MG63 (cell line): Measurements from ENCODE around the gene CPNE2. TPM values are rescaled to one million over a fixed set of nuclear protein-coding genes. Genes with fewer than 3 reads are reported as not detected.
"Not testable (repeated sequence)": the region's sequence is repeated elsewhere in the genome, so short reads cannot be mapped to it uniquely, and the experiment has no call there.

Experiments
- DNase-seq: peaks from one replicate; pipeline ENCODE4 v3.0.0-alpha.2; 2020
- H3K27me3 ChIP-seq: fragments of 250-450 bp; sonication (Bioruptor Pico); 2 replicates; pipeline ENCODE4 v1.5.1; 2020; ENCODE audit warnings: mild to moderate bottlenecking, moderate library complexity
- H3K36me3 ChIP-seq: fragments of 250-450 bp; sonication (Bioruptor Pico); 2 replicates; pipeline ENCODE4 v1.5.1; 2020; ENCODE audit warnings: mild to moderate bottlenecking, moderate library complexity
- H3K4me3 ChIP-seq: fragments of 250-450 bp; sonication (Bioruptor Pico); 2 replicates; pipeline ENCODE4 v1.5.1; 2020; ENCODE audit warnings: mild to moderate bottlenecking, moderate library complexity
- H3K9me3 ChIP-seq: fragments of 250-450 bp; sonication (Bioruptor Pico); 2 replicates; pipeline ENCODE4 v1.5.1; 2020; ENCODE audit warnings: mild to moderate bottlenecking, moderate library complexity
- total RNA-seq: library from RNA; depleted of rRNA; stranded (reverse); fragments of >200 nt; shearing (Covaris generic); gene quantifications from 2 replicates; pipeline ENCODE4 v1.2.3, GENCODE V29; 2014; ENCODE audit warnings: low replicate concordance; rRNA removed

Gene CPNE2
- total RNA-seq, 1 experiment from 2014 or later: 45.8 TPM

GRCh38 chr16:57186872-57187854 is 94.8 kb downstream of the CPNE2 start:
- H3K4me3 ChIP-seq: peak overlapping the region; percentile 97
- DNase-seq: peak; percentile 52
- peaks cover 11% of the 10 kb centered on the region for H3K36me3 ChIP-seq
- H3K27me3 ChIP-seq: no peaks in the 10 kb centered on the region
- peaks cover 15% of the 10 kb centered on the region for H3K9me3 ChIP-seq

- Histone ChIP-seq H3K36me3 (peaks cover 10% of the 10 kb centered on the region), H3K9me3 (peaks cover 15% of the 10 kb centered on the region), H3K4me3 (peak overlapping the region; percentile 97)
- H3K27me3 ChIP-seq, DNase-seq: not testable (repeated sequence)
Measured at GRCh38 chr16:57187902-57188710, 95.7 kb downstream of the CPNE2 start.

- peaks cover 13% of the 10 kb centered on the region for H3K9me3 ChIP-seq
- DNase-seq: no peak
- H3K36me3 ChIP-seq: peaks cover 11% of the 10 kb centered on the region
- H3K27me3 ChIP-seq: no peaks in the 10 kb centered on the region
- H3K4me3 ChIP-seq: peak overlapping the region; percentile 97
Measured at GRCh38 chr16:57188711-57189002, 96.3 kb downstream of the CPNE2 start.

DNA sequence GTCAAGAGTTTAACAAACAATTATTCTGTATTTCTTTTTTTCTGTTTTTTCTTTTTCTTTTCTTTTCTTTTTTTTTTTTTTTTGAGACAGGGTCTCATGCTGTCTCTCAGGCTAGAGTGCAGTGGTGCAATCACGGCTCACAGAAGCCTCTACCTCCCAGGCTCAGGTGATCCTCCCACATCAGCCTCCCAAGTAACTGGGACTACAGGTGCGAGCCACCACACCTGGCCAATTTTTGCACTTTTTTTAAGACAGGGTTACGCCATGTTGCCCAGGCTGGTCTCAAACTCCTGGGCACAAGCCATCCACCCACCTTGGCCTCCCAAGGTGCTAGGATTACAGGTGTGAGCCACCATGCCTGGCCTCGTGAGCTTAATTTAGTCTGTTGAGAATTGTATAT is 97.1 kb downstream of the CPNE2 start:
- not testable (repeated sequence) for H3K27me3 ChIP-seq, H3K4me3 ChIP-seq, DNase-seq, H3K9me3 ChIP-seq, H3K36me3 ChIP-seq

DNA sequence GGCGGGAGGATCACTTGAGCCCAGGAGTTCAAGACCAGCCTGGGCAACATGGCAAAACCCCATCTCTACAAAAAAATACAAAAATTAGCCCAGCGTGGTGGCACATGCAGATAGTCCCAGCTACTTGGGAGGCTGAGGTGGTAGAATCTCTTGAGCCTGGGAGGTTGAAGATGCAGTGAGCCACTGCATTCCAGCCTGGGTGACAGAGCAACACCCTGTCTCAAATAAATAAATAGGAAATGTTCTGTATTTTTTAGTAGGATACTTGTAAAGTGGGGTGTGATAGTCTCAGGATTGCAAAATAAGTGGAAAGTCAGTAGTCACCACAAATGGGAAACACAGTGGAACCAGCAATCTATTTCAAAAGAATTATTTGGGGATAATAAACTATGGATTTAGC is 97.8 kb downstream of the CPNE2 start:
- Histone ChIP-seq H3K36me3 (peaks cover 5% of the 10 kb centered on the region; the same call in 1 of the 2 replicates), H3K9me3 (no peaks in the 10 kb centered on the region), H3K4me3 (no peak overlapping the region), H3K27me3 (no peaks in the 10 kb centered on the region)
- DNase-seq: no peak

- H3K9me3 ChIP-seq: no peaks in the 10 kb centered on the region
- peaks cover 2% of the 10 kb centered on the region; the same call in 1 of the 2 replicates for H3K36me3 ChIP-seq
- no peak overlapping the region for H3K4me3 ChIP-seq
- peak; percentile 53 for DNase-seq
- H3K27me3 ChIP-seq: no peaks in the 10 kb centered on the region
Measured at GRCh38 chr16:57191056-57191571, 98.7 kb downstream of the CPNE2 start.

GRCh38 chr16:57192146-57192545 is 99.8 kb downstream of the CPNE2 start:
- H3K9me3 ChIP-seq: no peaks in the 10 kb centered on the region
- H3K36me3 ChIP-seq: peaks cover 4% of the 10 kb centered on the region; the same call in 1 of the 2 replicates
- H3K4me3 ChIP-seq: no peak overlapping the region
- no peak for DNase-seq
- H3K27me3 ChIP-seq: no peaks in the 10 kb centered on the region

GRCh38 chr16:57192720-57193486 is 100.5 kb downstream of the CPNE2 start:
- Histone ChIP-seq H3K27me3 (no peaks in the 10 kb centered on the region), H3K9me3 (no peaks in the 10 kb centered on the region), H3K4me3 (no peak overlapping the region), H3K36me3 (peaks cover 11% of the 10 kb centered on the region)
- DNase-seq: no peak

- peaks cover 12% of the 10 kb centered on the region for H3K36me3 ChIP-seq
- H3K9me3 ChIP-seq: no peaks in the 10 kb centered on the region
- no peaks in the 10 kb centered on the region for H3K27me3 ChIP-seq
- DNase-seq: peak; percentile 64
- peak overlapping the region; percentile 14 for H3K4me3 ChIP-seq
Measured at GRCh38 chr16:57194512-57194911, 102.1 kb downstream of the CPNE2 start.

DNA sequence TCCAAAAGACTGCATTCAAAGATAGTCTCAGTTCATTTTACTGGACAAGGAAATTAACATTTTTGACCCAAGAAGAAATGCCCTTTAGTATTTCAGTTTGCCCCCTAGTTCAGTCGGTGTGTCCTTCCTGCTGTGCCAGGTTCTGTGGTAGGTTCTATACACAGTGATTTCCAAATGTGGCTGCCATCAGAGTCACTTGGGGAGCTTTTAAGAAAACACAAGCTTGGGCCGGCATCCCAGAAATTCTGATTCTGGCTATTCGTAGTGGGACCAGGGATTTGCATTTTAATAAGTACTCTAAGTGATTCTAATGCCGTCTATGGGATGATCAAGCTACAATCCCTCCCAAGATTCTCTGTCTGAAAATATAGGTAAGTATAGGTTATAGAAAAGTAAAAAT is 103.9 kb downstream of the CPNE2 start:
- H3K27me3 ChIP-seq: no peaks in the 10 kb centered on the region
- no peaks in the 10 kb centered on the region for H3K9me3 ChIP-seq
- DNase-seq: no peak
- H3K4me3 ChIP-seq: no peak overlapping the region
- H3K36me3 ChIP-seq: peaks cover 12% of the 10 kb centered on the region

GRCh38 chr16:57196753-57197152 is 104.4 kb downstream of the CPNE2 start:
- no peak for DNase-seq
- no peaks in the 10 kb centered on the region for H3K27me3 ChIP-seq
- H3K9me3 ChIP-seq: no peaks in the 10 kb centered on the region
- H3K36me3 ChIP-seq: peaks cover 12% of the 10 kb centered on the region
- H3K4me3 ChIP-seq: no peak overlapping the region

Other genes with a start within 250 kb of the CPNE2 start
- gene SLC12A3, start 227.4 kb upstream of the CPNE2 start, total RNA-seq: not detected in 2 replicates
- 226 and 252 TPM in 2 replicates for gene HERPUD1, start 160.4 kb upstream of the CPNE2 start, total RNA-seq
- not detected in 2 replicates for gene CETP, start 130.6 kb upstream of the CPNE2 start, total RNA-seq
- 4.9 and 11.7 TPM in 2 replicates for gene NLRC5, start 103.0 kb upstream of the CPNE2 start, total RNA-seq
- 164 and 294 TPM in 2 replicates for gene PSME3IP1, start 93.5 kb downstream of the CPNE2 start, total RNA-seq
- 72.1 and 106 TPM in 2 replicates for gene RSPRY1, start 93.7 kb downstream of the CPNE2 start, total RNA-seq
- 352 and 467 TPM in 2 replicates for gene ARL2BP, start 152.7 kb downstream of the CPNE2 start, total RNA-seq
- gene PLLP, start 192.1 kb downstream of the CPNE2 start, total RNA-seq: not detected in 2 replicates